Stimulated activated naive CD8-positive, alpha-beta T cell treated with anti-CD3 and anti-CD28 coated beads, Interleukin-15, Interleukin-2, amounts not matched to agents 100 U/mL and 50 U/mL, for 24 hours (primary cell): ENCODE data around the gene URB2.

Experiments used
- ATAC-seq: fragments of 150-1000 bp; cut with Tn5 transposase; one replicate; pipeline ENCODE4 v1.10.0; 2021
- DNase-seq: peaks from one replicate; pipeline ENCODE4 v3.0.0; 2021

The URB2 gene

DNA sequence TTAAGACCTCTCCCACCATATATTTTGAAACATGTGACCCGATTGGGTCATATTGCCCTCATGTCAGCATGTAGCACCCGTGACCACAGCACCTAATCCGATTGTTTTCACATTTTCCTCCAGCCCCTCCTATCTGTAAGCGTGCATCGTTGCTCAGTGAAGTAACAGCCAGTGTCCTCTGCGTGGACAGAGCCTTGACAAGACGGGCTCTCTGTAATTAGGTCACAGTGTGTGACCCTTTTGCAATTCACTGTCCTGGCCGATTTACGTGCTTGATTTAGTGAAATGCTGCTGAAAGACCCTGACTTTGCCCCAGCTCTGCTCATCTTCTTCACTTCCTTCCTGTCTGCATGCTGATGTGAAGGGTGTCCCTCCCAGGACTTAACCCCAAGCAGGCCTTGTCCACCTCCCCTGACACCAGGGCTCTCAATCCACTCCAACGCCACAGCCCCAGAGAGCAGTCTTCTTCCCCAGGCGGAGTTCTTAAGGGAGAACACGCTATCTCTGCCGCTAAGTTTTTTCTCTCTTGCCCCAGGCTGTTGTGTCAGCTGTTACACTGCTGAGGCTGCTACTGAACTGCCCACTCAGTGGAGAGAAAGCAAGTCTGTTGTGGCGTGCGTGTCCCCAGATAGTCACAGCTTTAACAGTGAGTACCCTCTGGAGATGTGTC is 19.4 kb downstream of the URB2 start:
- no peak for DNase-seq
- ATAC-seq = no peak

DNA sequence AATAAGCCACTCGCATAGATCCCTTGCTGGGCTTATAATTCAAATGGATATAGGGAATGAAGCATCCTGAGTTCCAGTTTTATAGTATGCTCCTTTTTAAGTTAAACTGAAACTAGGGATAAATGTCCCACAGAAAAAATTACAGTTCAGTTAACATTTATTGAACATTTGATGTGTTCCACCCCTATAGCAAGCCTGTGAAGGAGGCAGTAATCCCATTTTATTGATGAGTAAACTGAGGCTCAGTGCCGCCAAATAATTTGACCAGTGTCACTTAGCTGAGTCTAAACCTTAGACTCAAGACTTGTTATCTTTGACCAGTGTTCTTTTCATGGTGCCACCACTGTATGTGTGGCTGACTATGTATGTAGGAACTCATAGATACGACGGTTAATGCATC is 22.4 kb downstream of the URB2 start:
- DNase-seq = no peak
- ATAC-seq = no peak

DNA sequence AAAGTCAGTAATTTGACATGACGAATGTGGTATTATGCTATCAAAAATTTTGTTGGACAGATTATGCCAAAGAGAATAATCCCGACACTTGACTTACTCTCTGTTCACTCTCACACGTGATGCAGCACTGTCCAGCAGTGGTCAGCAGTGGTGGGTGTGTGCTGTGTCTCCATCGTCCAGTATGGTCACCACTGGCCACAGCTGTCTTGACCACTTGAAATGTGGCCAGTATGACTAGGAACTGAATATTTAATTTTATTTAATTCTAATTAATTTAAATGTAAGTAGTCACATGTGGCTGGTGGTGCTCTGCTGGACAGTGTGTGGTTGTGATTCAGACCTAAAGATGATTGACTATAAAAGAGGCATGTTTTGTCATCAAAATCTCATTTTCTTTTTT is 24.0 kb downstream of the URB2 start:
- ATAC-seq (no peak), DNase-seq (no peak)

DNA sequence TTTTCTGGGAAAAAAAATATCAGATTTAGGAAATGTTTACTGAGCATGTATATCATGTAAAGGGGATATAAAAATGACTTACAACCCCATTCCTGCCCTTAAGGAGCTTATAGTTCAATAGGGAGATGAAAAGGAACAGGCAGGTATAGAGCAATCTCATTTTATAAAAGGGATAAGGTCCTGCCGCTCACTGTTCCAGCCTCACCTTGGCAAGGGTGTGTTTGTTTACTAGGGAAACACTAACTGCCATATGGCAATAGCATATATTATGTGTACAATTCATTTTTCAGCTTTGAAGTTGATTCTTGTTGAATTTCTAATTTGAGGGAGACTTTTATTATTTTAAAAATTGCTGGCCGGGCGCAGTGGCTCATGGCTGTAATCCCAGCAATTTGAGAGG is 25.5 kb downstream of the URB2 start:
- DNase-seq (no peak), ATAC-seq (no peak)

DNA sequence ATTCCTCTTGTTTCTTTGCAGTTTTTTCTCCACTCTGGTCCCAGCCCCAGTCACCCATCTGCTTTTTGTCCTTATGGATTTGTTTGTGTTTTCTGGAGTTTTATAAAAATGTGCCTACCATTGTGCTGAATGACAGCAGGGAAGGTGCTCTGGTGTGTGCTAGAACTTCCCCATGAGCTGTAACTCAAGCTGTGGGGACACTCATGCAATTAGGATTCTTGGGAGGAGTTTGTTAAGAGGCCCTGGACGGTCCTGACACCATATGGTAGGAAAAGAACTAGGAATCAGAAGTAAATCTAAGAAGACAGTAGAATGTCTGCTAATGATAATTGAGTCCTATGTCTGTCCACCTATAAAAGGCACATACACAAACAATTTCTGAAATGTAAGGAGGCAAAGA is 27.4 kb downstream of the URB2 start:
- ATAC-seq = no peak
- no peak for DNase-seq

DNA sequence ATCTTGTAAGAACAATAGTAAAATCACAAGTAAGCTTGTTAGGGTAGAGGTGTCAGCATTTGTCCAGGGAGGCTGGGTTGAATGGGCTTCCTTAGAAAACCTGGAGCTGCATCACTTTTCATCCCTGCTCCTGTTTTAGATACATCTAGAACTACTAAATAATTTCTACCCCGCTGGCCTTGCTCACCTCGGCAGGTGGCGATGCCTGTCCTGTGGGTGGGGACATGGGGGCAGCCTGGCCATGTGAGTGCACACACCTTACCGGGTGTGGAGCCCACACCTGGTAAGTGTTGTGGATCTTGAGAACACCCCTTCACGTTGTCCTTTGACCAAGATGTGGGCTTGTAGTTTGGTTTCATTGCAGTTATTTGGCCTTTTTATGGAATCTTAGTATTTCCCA is 29.7 kb downstream of the URB2 start:
- ATAC-seq (no peak), DNase-seq (no peak)

DNA sequence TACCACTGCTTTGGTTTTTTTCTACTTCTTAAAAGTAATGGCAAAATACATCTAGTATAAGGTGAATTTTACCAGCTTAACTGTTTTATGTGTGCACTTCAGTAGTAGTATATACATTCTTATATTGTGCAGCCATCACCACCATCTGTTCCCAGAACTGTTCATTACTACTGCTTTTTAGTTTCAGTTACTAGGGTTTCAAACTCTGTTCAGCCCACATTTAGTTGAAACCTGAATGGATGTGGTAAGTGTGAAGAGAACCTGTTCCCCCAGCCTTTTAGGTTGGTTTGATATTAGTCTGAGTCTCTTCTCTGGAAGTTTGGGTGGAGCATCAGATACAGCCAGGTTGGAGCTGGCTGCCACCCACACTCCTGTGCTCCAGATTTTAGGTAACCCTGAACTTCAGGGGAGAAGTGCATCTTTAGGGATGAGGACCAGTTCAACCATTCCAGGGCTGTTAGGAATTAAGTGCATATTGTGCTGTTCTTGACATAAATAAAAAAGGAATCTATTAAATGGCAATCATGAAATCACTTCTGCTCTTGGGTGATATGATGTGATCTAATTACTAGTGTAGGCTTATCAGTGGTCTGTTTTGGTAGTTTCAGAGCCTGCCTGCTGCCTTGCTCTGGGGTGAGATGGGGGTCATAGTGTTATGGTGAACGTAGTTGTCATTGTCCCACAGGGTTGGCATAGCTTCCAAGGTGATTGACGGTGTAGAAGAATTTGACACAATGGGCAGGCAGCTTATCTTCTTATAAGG is 32.1 kb downstream of the URB2 start:
- no peak for DNase-seq
- ATAC-seq = peak; percentile 25

DNA sequence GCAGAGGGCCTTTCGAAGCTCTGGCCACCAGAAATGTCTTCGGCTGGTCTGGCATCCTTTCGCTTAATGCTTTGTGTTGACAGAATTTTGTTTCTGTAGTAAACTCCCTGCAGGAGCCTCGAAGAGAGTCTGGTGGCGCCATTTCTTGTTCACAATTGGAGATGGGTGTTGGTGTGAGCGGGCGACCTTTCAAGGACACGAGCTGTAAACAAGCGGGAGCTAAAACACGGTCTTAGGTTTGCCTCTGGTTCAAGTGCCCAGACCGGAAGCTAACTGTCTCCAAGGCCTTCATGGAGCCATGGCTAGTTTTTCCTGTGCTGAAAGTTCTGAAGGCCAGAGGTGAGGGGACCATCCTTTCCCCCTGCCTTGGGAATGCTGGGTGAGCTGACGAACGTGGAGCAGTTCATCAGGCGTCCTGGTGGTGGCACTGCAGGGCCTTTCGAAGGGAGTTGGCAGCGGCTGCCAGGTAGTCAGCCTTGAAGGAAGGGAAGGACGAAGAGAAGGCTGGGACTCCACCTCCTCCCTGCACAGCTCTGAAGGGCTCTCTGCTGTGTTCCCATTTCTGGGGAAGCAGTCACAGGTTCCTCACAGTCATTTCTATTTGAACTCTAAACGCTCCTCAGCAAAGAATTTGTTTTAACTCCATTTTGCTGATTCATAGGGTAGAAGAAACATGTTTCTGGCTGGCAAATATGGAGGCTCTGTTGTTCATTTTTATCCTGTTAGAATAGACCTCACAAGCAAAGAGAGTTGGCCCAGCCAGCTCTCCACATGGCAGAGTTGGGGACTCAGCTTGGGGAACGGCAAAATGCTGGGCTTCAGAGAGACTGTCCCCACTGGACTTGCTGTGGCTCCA is 35.2 kb downstream of the URB2 start:
- ATAC-seq (peak; percentile 61), DNase-seq (peak; percentile 80)

DNA sequence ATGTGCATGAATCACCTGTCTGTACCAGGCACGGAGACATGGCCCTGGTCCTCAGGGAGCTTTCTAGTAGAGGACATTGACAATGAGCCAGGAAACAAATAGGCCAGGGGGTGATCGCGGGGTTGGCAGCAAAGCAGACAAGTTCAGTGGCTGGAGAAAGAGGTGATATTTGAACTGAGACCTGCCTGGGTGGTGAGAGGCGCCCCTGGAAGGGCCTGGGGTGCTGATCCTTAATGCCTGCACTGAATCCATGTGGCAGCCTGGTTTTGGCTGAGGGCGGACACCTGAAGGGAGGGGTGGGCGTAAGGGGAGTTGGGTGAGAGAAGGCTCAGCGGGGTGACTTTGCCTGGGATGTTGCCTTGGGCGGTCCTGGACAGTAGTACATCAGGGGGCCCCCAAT is 35.9 kb downstream of the URB2 start:
- DNase-seq = no peak
- ATAC-seq = no peak

DNA sequence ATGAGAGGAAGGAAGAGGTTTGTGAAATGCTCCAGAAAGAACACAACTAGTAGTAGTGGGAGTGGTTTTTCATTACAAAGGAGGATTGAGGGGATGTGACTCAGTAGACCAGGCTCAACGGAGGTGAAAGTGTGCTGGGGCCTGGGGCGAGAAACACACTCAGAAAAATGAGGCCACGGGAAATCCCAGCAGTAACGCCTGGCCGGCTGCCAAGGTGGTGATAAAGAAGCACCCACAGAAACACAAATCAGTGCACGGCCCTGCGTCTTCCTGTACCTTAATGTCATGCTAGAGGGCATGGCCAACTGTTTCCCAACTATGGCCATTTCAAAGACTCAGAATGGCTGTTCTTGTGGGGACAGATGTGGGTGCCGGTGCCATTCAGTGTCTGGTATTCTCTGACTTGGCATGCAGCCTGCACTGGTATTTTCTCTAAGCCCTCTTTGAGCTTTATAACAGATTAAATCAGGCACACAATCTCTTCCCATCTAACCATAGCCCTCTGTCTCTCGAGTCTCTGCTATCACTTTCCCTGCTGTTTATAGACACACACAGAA is 38.2 kb downstream of the URB2 start:
- DNase-seq (peak; percentile 90), ATAC-seq (peak; percentile 88)

DNA sequence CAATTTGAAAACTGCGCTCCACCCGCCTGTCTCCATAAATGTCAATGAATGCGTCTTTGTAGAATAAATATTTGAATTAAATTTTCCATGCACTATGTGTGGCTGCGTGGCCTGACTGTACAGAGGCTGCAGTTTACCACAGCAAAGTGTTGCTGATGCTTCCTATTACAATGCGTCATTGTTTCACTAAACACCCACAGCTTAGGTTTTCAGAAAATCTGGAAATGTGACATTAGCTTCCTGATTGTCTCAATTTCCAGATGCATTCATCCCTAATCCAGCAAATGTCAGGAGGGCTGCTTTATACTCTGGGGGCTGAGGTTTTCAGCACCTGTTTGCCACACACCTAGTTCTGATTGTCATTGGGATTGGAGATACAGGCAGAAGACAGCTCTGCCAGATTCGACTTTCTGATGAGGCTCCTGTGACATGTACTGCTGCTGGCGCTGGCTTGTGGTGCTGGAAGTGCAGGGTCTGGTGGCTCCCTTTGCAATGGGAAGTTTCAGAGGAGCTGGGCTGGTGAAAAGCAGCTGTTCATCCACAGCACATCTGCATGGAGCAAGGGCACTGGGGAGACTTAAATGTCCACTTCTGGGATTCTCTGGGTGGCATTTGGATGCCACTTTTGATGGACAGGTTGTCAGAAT is 40.0 kb downstream of the URB2 start:
- ATAC-seq (no peak), DNase-seq (no peak)

DNA sequence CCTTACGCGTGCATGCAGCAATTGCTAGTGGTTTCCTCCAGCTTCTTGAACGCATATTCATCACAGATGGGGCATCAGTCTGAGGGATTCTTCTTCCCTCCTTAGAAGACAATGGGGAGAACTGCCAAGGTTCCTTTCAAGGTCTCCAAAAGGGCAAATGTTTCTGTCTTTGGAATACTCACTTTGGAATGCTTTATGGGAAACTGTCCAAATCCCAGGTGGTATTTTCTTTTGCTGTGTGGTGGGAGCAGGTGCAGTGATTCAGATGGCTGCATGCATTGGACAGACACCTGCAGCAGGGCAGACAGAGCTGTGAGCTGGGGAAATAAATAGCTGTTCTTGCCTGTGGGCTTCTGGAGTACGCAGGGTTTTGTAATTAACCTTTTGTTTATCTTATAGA is 40.5 kb downstream of the URB2 start:
- DNase-seq = no peak
- no peak for ATAC-seq

DNA sequence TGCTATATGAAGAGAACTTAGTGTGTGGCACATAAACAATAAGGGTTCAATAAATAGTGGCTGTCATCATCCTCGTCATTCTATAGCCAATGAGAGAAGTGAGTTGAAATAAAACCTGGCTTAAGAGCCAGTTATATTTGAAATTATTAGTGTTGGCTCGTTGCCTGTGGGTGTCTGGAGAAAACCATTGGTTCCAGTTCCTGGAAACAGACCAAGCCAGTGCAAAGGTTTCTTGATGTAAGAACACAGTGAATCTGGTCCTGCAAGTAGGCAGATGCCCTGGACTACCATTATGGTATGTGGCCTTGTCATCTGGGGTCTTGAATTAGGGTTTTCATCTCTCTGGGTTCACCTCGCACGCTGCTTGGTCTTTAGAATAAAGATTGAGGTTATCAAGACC is 43.3 kb downstream of the URB2 start:
- no peak for DNase-seq
- no peak for ATAC-seq

DNA sequence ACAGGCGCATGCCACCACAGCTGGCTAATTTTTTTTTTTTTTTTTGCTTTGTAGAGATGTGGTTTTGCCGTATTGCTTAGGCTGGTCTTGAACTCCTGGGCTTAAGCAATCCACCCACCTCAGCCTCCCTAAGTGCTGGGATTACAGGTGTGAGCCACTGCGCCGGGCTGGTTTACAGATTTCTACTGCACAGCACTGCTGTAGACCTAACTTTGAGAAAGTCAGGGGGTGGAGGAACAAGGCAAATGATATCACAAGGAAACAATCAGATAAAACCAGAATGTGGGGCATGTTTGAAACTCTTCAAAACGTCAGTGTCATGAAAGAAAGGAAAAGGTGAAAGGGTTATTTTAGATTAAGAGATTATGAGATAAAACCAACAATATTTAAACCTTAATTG is 45.3 kb downstream of the URB2 start:
- DNase-seq (no peak), ATAC-seq (peak; percentile 48)

DNA sequence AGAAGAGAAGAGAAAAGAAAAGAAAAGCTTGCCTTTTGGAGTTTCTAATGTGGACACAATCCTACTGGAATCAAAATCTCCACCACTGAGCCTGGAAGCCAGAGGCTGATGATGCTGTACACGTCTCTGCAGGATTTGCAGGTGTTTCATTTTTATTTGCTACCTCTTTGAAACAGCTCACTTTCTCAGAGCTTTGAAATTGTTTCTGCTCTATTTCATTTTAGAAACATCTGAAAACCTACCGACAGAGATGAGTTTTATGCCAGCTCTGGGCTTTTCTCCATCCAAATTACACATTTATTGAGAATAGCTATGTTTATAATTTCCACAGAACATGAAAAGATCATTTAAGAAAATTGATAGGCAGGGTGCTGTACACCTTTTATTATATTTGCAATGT is 46.2 kb downstream of the URB2 start:
- ATAC-seq = no peak
- DNase-seq = no peak

DNA sequence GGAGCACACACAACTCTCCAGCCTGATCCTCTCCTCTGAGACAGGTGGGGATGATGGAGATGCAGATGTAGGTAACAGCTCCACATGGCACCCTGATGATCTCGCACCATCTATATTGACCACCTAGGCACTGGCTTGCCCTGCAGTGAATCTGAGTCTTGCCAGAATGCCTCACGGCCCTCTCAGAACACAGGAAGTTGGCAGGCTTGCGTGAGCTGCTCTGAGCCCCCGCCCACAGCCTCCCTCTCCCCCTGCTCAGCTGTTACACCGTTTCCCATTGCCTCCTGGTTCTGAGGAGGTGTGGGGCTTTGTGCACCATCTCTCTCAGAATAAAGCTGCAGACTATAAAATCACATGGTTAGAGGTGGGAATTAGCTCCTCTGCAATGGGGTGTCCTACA is 48.0 kb downstream of the URB2 start:
- no peak for DNase-seq
- no peak for ATAC-seq

DNA sequence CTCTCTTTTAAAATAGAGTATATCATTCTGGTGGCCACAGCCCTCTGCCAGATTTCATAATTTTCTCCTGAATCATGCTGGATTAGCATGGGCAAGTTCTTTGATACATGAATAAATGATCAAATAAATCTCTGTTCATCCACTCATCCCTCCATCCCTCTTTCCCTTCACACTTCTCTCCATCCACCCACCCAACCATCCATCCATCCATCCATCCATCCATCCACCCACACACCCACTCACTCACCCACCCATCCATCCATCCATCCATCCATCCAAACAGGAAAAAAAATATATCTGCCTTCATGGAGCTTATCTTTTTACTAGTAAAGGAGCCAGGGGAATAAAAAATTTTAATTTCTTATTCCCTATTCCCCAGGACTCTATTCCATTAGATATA is 49.3 kb downstream of the URB2 start:
- DNase-seq (no peak), ATAC-seq (no peak)

DNA sequence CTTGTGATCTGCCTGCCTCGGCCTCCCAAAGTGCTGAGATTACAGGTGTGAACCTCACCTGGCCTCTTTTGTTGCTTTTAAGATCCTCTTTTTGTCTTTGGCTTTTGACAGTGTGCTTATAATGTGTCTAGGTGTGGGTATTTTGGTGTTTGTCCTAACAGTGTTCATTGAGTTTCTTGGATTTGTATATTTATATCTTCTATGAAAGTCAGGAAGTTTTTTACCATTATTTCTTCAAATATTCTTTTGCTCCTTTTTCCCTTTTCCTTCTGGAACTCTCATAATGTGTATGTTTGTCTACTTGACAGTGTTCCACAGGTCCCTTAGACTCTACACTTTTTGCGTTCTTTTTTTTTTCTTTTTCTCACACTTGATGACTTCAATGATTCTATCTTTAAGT is 59.1 kb downstream of the URB2 start:
- ATAC-seq (no peak), DNase-seq (no peak)

DNA sequence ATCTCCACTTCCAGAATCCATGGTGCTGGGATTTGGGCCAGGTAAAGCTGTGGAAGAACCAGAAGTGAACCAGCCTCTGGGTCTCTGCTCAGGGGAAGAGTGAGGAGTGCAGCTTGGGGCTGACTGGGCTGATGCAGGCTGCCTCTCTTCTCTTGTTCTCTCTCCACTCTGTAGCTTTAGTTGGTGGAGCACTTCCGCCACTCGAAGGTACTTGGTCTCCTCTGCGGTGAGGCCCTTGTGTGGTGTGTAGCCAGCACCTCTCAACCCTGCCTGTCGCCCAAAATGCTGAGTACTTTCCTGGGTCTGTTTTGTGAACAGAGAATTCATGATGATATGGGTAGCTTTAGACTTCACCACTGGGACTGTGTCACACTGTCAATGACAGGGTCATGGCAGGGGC is 63.2 kb downstream of the URB2 start:
- ATAC-seq (no peak), DNase-seq (no peak)

DNA sequence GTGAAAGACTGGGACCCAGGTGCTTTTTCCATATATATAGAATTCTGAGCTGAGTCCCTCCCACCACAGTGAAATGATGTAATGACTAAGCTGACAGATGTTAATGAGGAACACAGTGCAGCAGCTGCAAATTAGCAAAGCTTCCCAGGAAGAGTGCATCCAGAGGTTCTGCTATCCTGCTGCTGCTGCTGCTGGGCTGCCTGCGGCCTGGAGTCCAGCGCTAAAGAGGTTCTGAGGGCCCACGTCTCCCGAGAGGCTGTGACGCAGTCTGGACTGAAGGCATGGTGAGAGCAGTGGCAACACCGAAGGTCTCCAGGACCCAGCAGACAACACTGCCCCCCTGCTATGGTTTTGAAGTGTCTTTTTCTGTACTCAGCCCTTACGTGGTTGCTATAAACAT is 63.9 kb downstream of the URB2 start:
- DNase-seq (no peak), ATAC-seq (no peak)

DNA sequence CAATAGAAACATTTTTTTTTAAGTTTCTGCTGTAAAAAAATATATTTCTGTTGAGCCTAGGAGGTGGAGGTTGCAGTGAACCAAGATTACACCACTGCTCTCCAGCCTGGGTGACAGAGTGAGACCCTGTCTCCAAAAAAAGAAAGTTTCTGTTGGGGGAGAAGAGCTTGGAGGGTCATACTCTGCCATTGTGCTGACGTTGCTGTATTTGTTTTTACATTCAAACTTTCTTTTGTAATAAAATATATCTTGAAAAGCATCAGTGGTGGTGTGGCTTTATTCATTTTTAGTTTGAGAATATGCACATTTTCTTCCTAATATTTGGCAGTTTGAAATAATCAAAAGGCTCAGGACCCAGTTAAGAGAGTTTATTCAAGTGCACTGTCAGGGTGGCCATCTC is 64.6 kb downstream of the URB2 start:
- ATAC-seq (no peak), DNase-seq (no peak)

DNA sequence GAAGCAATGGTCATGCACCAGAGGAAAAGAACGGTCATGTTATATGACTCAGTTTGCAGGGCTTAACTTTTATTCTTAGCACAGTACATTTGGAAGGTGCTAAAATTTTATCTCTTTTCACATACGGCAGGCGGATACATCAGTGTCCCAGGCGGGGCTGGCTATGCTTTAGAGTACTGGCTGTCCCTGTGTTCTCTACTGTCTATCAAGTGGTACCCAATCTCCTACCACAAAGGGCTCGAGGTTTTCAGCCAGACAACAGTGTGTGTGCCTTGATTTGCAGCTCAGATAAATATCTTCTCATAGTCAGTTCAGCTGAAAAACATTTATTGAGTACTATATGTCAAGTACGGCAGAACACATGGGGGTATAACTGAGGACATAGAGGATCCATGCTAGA is 65.3 kb downstream of the URB2 start:
- ATAC-seq (no peak), DNase-seq (no peak)
